Loucy (cell line): ENCODE measurements around the gene TMEM243.

Experiments
- H2AFZ ChIP-seq: fragments of 200-600 bp; sonication (generic); 2 replicates; pipeline ENCODE4 v1.6.0; 2016; ENCODE audit warnings: antibody characterized with exemption, mild to moderate bottlenecking, low read length, moderate library complexity
- H3F3A ChIP-seq: fragments of 200-600 bp; 2 replicates; pipeline ENCODE4 v1.6.0; 2016; ENCODE audit warnings: antibody characterized with exemption, low read depth, mild to moderate bottlenecking
- H3K27me3 ChIP-seq: fragments of 200-600 bp; sonication (generic); 2 replicates; pipeline ENCODE4 v1.6.1; 2014; ENCODE audit warnings: low read length, mild to moderate bottlenecking; ENCODE audit not compliant: insufficient read depth, poor library complexity, severe bottlenecking
- H3K36me3 ChIP-seq: fragments of 200-600 bp; sonication (generic); 2 replicates; pipeline ENCODE4 v1.6.1; 2016; ENCODE audit warnings: low read length; ENCODE audit not compliant: insufficient read depth
- H3K4me1 ChIP-seq: fragments of 200-600 bp; sonication (generic); 2 replicates; pipeline ENCODE4 v1.5.1; 2014; ENCODE audit warnings: low read length, mild to moderate bottlenecking; ENCODE audit not compliant: insufficient read depth, poor library complexity, severe bottlenecking
- H3K4me2 ChIP-seq: fragments of 200-600 bp; sonication (generic); 2 replicates; pipeline ENCODE4 v1.6.0; 2014; ENCODE audit warnings: antibody characterized with exemption, low read length, low read depth, mild to moderate bottlenecking; ENCODE audit not compliant: poor library complexity, severe bottlenecking
- H3K4me3 ChIP-seq: fragments of 200-600 bp; sonication (generic); 2 replicates; pipeline ENCODE4 v1.5.1; 2014; ENCODE audit warnings: low read length, mild to moderate bottlenecking, mixed read lengths; ENCODE audit not compliant: poor library complexity, severe bottlenecking
- H3K79me2 ChIP-seq: fragments of 200-600 bp; sonication (generic); 2 replicates; pipeline ENCODE4 v1.6.1; 2014; ENCODE audit warnings: low read length; ENCODE audit not compliant: insufficient read depth
- H3K9ac ChIP-seq: fragments of 200-600 bp; sonication (generic); 2 replicates; pipeline ENCODE4 v1.6.0; 2014; ENCODE audit warnings: mild to moderate bottlenecking, low read depth, low read length, moderate library complexity; ENCODE audit not compliant: poor library complexity, severe bottlenecking
- H3K9me2 ChIP-seq: fragments of 200-600 bp; sonication (generic); replicated peaks from 2 replicates; pipeline ENCODE4 v1.6.1; 2016; ENCODE audit warnings: low read depth, low read length, mixed read lengths
- H3K9me3 ChIP-seq: fragments of 200-600 bp; sonication (generic); 2 replicates; pipeline ENCODE4 v1.6.1; 2014; ENCODE audit warnings: mild to moderate bottlenecking, antibody characterized with exemption, low read length, low read depth; ENCODE audit not compliant: insufficient read depth
- H4K20me1 ChIP-seq: fragments of 200-600 bp; sonication (generic); 2 replicates; pipeline ENCODE4 v1.6.0; 2014; ENCODE audit warnings: antibody characterized with exemption, low read length, mild to moderate bottlenecking; ENCODE audit not compliant: insufficient read depth, poor library complexity, severe bottlenecking
- CTCF ChIP-seq: fragments of 200-600 bp; sonication (generic); conservative IDR thresholded peaks from 2 replicates; pipeline ENCODE4 v1.5.1; 2014; ENCODE audit warnings: mild to moderate bottlenecking, antibody characterized with exemption, low read length
- EZH2phosphoT487 ChIP-seq: fragments of 200-600 bp; IDR thresholded peaks from 2 replicates; pipeline ENCODE4 v1.6.1; 2018; ENCODE audit warnings: antibody characterized with exemption, mild to moderate bottlenecking, moderate library complexity, borderline replicate concordance

The TMEM243 gene

GRCh38 chr7:87199241-87199640 lies 20.3 kb downstream of the TMEM243 start:
- no peak for TF ChIP-seq EZH2phosphoT487
- TF ChIP-seq CTCF: no peak
- Histone ChIP-seq H3K36me3 (peaks cover 69% of the 10 kb centered on the region), H3F3A (no peaks in the 10 kb centered on the region), H3K4me2 (no peak overlapping the region), H3K4me1 (no peaks in the 10 kb centered on the region), H3K9ac (no peak overlapping the region), H3K27me3 (no peaks in the 10 kb centered on the region), H4K20me1 (peaks cover 21% of the 10 kb centered on the region), H3K4me3 (no peak overlapping the region), H3K79me2 (peaks cover 48% of the 10 kb centered on the region), H3K9me2 (no peaks in the 10 kb centered on the region), H3K9me3 (peaks cover under 1% of the 10 kb centered on the region; the same call in 1 of the 2 replicates), H2AFZ (no peak overlapping the region)

GRCh38 chr7:87193912-87194311 lies 25.6 kb downstream of the TMEM243 start:
- Histone ChIP-seq H3K79me2 (peaks cover 5% of the 10 kb centered on the region; the same call in 1 of the 2 replicates), H3F3A (no peaks in the 10 kb centered on the region), H4K20me1 (peaks cover 14% of the 10 kb centered on the region)

DNA sequence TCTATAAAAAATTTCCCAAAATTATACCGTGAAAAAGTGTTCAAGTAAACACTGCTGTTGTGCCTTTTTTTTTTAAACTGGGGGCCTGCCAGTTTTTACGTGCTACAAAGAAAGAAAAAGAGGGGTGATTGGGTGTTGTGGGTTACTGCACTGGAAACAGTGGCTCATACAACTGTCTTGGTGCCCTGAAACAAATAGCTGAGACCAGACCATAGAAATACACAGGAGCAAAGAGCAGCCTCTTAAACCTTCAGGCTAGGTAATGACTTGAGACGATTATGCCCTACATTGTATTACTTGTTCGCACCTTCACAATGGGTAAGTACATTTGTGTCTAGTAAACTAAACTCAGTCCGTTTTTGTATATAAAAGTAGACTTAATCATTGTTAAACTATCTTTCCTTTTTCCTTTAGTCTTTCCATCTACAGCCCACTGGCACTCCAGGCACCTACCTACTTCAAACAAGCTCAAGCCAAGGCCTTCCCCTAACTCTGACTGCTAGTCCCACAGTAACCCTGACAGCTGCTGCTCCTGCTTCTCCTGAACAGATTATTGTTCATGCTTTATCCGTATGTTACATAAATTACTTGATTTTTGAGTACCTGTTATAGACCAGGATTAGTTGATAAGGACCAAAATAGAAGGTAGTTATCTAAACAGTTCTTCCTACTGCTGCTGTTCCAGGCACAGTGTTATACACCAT lies 26.6 kb downstream of the TMEM243 start:
- Histone ChIP-seq H3K27me3 (no peaks in the 10 kb centered on the region), H3K4me3 (no peak overlapping the region), H2AFZ (no peak overlapping the region), H3K9me2 (no peaks in the 10 kb centered on the region), H3K36me3 (peaks cover 97% of the 10 kb centered on the region), H3K4me2 (no peak overlapping the region), H3K9ac (no peak overlapping the region), H3F3A (no peaks in the 10 kb centered on the region), H4K20me1 (peaks cover 11% of the 10 kb centered on the region), H3K79me2 (no peaks in the 10 kb centered on the region), H3K9me3 (no peaks in the 10 kb centered on the region), H3K4me1 (no peaks in the 10 kb centered on the region)
- TF ChIP-seq EZH2phosphoT487 (no peak), CTCF (no peak)

More at GRCh38 chr7:87193912-87194311, 25.6 kb downstream of the TMEM243 start:
- H3K36me3 ChIP-seq: peaks cover 99% of the 10 kb centered on the region
- TF ChIP-seq CTCF: no peak
- no peak for TF ChIP-seq EZH2phosphoT487
- no peaks in the 10 kb centered on the region for H3K27me3 ChIP-seq
- no peak overlapping the region for H3K4me2 ChIP-seq
- H3K9ac ChIP-seq: no peak overlapping the region
- no peaks in the 10 kb centered on the region for H3K9me3 ChIP-seq
- no peaks in the 10 kb centered on the region for H3K4me1 ChIP-seq
- H3K9me2 ChIP-seq: no peaks in the 10 kb centered on the region
- no peak overlapping the region for H2AFZ ChIP-seq
- H3K4me3 ChIP-seq: no peak overlapping the region
